ENCODE measurements around the gene NME9.

Gene NME9

GRCh38 chr3:138271189-138271794, 58.4 kb downstream of the NME9 start:
- no peak for DNase-seq

- DNase-seq, result no peak
These were observed 59.4 kb downstream of the NME9 start for GRCh38 chr3:138270245-138270644.

- no peak for DNase-seq
These were observed 62.6 kb downstream of the NME9 start for GRCh38 chr3:138267083-138267482.

GRCh38 chr3:138265745-138266144, 63.9 kb downstream of the NME9 start:
- DNase-seq, result no peak

- no peak for DNase-seq
These were observed 66.5 kb downstream of the NME9 start for GRCh38 chr3:138263104-138263503.

GRCh38 chr3:138260611-138261010, 69.0 kb downstream of the NME9 start:
- no peak for DNase-seq

- DNase-seq, result no peak
These were observed 70.5 kb downstream of the NME9 start for GRCh38 chr3:138259126-138259525.

GRCh38 chr3:138257986-138258385, 71.7 kb downstream of the NME9 start:
- no peak for DNase-seq

GRCh38 chr3:138256022-138256421, 73.6 kb downstream of the NME9 start:
- no peak for DNase-seq

- DNase-seq, result no peak
These were observed 75.4 kb downstream of the NME9 start for GRCh38 chr3:138254216-138254615.

- no peak for DNase-seq
These were observed 76.0 kb downstream of the NME9 start for GRCh38 chr3:138253609-138254008.

Data from NCI-H2081 treated with DMSO at 0.1 percent for 48 hours (cell line).